Motor neuron (in vitro differentiated cells): Measurements from ENCODE around the gene HMBS. TPM values are rescaled to one million over a fixed set of nuclear protein-coding genes. Genes with fewer than 3 reads are reported as not detected.
A peak's percentile ranks its signal among the peaks of the same experiment; 100 is the strongest.
"Not testable (repeated sequence)": the region's sequence is repeated elsewhere in the genome, so short reads cannot be mapped to it uniquely, and the experiment has no call there.

Experiments
- ATAC-seq, 8 experiments: fragments of 200-7000 bp; cut with Tn5 transposase; replicated peaks in 6 of 8; 2 replicates each; pipeline ENCODE4 v1.8.0; 2021; ENCODE audit warnings: mild to moderate bottlenecking in 8 of 8, moderate library complexity in 8 of 8
- H3K27ac ChIP-seq, 2 donors: fragments of 250-450 bp; sonication (Bioruptor Pico); 2 replicates each; pipeline ENCODE4 v1.9.0; 2021; ENCODE audit warnings: antibody characterized with exemption in 2 of 2, mild to moderate bottlenecking in 2 of 2, moderate library complexity in 1 of 2
- H3K4me1 ChIP-seq, 2 donors: fragments of 250-450 bp; sonication (Bioruptor Pico); replicated peaks in 1 of 2; 2 replicates each; pipeline ENCODE4 v1.6.1; 2021; ENCODE audit warnings: antibody characterized with exemption in 2 of 2, mild to moderate bottlenecking in 2 of 2, moderate library complexity in 1 of 2
- H3K4me3 ChIP-seq, 5 donors: fragments of 250-450 bp; sonication (Bioruptor Pico); 2 replicates each; pipeline ENCODE4 v1.9.0; 2021; ENCODE audit warnings: antibody characterized with exemption in 5 of 5, mild to moderate bottlenecking in 5 of 5, moderate library complexity in 4 of 5
- WGBS, 10 experiments: fragments of 450-650 bp; shearing (Covaris generic); methylation state at CpG; one replicate each; pipeline ENCODE4 v1.0.0; 2022; 5-methylcytosine and 5-hydroxymethylcytosine counted together
- in situ Hi-C, 9 experiments: fragments of 400-800 bp; cut with MboI; loops; one replicate each; pipeline ENCODE4 v1.15.0; 2021; ENCODE audit warnings: low sequenced_read_pairs in 9 of 9, low pct_unique_long_range_greater_than_20kb in 2 of 9; ENCODE audit not compliant: unreplicated experiment in 9 of 9
- total RNA-seq, 8 experiments: library from RNA; unstranded; fragments of 300-600 nt; gene quantifications; 2 replicates each; pipeline versions ENCODE4 v1.2.3 to v1.2.4, GENCODE V29; 2022

Gene HMBS
- total RNA-seq, 8 experiments from 2014 or later = 6.0 to 46.7 (median 16.1) TPM

GRCh38 chr11:119054418-119054817 is 30.3 kb upstream of the HMBS start:
- H3K27ac ChIP-seq = no peak overlapping the region
- no peak overlapping the region for H3K4me3 ChIP-seq
- no peak for ATAC-seq
- peaks cover 12 to 13% of the 10 kb centered on the region in 2 donors for H3K4me1 ChIP-seq
- in situ Hi-C loops = no loop called here
- WGBS, 10 experiments = 90 to 100% (median 100%) methylated on average over 2 to 4 of the region's 10 CpGs; no CpG with 5 or more reads in 7 of the 10 experiments

GRCh38 chr11:119055901-119056300 is 28.8 kb upstream of the HMBS start:
- Histone ChIP-seq H3K4me1 (peaks cover 12 to 13% of the 10 kb centered on the region in 2 donors), H3K27ac (peak overlapping the region in 1 of 2 donors; percentile 87), H3K4me3 (peak overlapping the region; percentile 65 to 91 (median 77))
- WGBS, 10 experiments = 13 to 82% (median 34%) methylated on average over 1 to 6 of the region's 6 CpGs; no CpG with 5 or more reads in 1 of the 10 experiments
- ATAC-seq = no peak
- in situ Hi-C loops = no loop called here

GRCh38 chr11:119056421-119056999 is 28.2 kb upstream of the HMBS start:
- Histone ChIP-seq H3K4me1 (peaks cover 12 to 13% of the 10 kb centered on the region in 2 donors), H3K27ac (peak overlapping the region; percentile 84 to 87), H3K4me3 (peak overlapping the region; percentile 65 to 91 (median 77))
- in situ Hi-C loops = no loop called here
- 0% methylated on average over 1 to 5 of the region's 48 CpGs; no CpG with 5 or more reads in 5 of the 10 experiments for WGBS, 10 experiments
- ATAC-seq = peak; percentile 3 to 17 (median 7)

DNA sequence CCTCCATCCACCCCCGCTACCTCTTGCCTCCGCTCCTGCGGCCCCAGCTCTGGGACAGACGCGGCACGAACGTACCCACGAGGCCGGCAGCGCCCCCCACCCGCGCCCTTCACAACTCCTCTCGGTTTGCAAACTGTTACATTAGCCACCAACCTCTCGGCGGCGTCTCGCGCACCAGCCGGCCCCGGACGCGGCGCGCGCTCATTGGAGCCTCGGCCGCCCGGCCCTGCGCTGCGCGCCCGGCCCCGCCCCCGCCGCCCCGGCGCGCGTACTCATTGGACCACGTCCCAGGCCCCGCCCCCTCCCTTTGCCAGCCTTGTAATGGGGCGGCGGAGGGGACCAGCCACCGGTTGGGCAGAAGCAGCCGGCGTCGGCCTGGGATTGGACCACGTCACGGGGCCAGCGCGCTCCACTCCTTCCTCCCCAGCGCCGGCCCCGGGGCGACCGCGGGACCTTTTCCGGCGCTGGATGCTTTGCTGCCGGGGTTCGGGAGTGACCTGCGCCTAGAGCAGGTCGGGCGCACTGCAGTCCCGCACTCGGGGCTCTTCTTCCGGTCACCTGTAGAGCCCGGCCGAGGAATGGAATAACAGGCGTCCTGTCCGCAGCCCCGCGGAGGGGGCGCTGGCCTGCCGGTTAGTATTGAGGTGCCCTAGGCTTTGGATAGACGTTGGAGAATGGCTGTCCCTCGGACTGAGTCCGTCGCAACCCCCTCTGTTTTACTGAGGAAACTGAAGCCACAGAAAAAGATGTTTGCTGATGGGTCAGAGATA is 27.5 kb upstream of the HMBS start, which contains the start of gene HYOU1:
Gene HYOU1 (minus strand): TSS at position 206 of the 770 bp plus-strand sequence. CDS start 1,045 bp downstream, outside the sequence.
- H3K4me1 ChIP-seq = peaks cover 12 to 13% of the 10 kb centered on the region in 2 donors
- WGBS, 10 experiments = 0 to 9% (median 0%) methylated on average over 3 to 10 of the region's 79 CpGs; no CpG with 5 or more reads in 3 of the 10 experiments
- in situ Hi-C loops = no loop called here
- ATAC-seq = peak; percentile 90 to 96 (median 94)
- peak within 1 kb of the TSS; percentile 84 to 87 for H3K27ac ChIP-seq
- H3K4me3 ChIP-seq = peak within 1 kb of the TSS; percentile 65 to 91 (median 77)

DNA sequence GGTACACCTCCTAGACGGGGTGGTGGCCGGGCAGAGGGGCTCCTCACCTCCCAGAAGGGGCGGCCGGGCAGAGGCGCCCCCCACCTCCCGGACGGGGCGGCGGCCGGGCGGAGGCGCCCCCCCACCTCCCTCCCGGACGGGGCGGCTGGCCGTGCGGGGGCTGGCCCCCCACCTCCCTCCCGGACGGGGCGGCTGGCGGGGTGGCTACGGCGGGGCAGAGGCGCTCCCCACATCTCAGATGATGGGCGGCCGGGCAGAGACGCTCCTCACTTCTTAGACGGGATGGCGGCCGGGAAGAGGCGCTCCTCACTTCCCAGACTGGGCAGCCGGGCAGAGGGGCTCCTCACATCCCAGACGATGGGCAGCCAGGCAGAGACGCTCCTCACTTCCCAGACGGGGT is 25.6 kb upstream of the HMBS start:
- H3K27ac ChIP-seq, ATAC-seq, H3K4me3 ChIP-seq, in situ Hi-C loops: not testable (repeated sequence)
- peaks cover 12 to 13% of the 10 kb centered on the region in 2 donors for H3K4me1 ChIP-seq
- no CpG with 5 or more reads among the region's 35 CpGs for WGBS, 10 experiments

DNA sequence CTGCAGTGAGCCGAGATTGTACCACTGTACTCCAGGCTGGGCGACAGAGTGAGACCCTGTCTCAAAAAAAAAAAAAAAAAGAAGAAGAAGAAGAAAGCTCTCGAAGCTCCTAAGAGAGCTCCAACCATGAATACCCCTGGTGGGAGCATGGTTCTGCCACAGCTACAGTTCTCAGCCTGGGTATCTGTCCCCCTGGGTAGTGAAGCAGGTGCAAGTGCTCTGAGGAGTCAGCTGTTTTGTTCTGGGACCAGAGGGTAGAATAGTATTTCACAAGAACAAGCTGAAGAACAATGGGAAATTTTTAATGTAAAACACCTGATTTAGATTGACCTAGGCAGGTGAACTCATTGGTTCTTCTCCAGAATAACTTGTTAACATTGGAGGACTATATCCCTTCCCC is 23.4 kb upstream of the HMBS start:
- H3K4me1 ChIP-seq = peaks cover 5 to 6% of the 10 kb centered on the region in 2 donors
- WGBS, 10 experiments = 60 to 100% (median 95%) methylated on average over 1 to 3 of the region's 3 CpGs; no CpG with 5 or more reads in 6 of the 10 experiments
- H3K27ac ChIP-seq = no peak overlapping the region
- ATAC-seq = no peak
- in situ Hi-C loops = no loop called here
- H3K4me3 ChIP-seq = no peak overlapping the region

GRCh38 chr11:119062779-119063178 is 21.9 kb upstream of the HMBS start:
- peak in 2 of 8 experiments; percentile 13 to 14 for ATAC-seq
- in situ Hi-C loops = no loop called here
- Histone ChIP-seq H3K4me3 (no peak overlapping the region), H3K4me1 (peaks cover 6 to 10% of the 10 kb centered on the region in 2 donors), H3K27ac (no peak overlapping the region)
- WGBS, 10 experiments = 31 to 100% (median 67%) methylated on average over 1 to 5 of the region's 5 CpGs; no CpG with 5 or more reads in 5 of the 10 experiments

GRCh38 chr11:119065369-119065768 is 19.3 kb upstream of the HMBS start:
- Histone ChIP-seq H3K4me3 (no peak overlapping the region), H3K4me1 (peaks cover 6 to 9% of the 10 kb centered on the region in 2 donors), H3K27ac (no peak overlapping the region)
- ATAC-seq = no peak
- WGBS, 10 experiments = 0 to 100% (median 58%) methylated on average over 1 to 4 of the region's 4 CpGs; no CpG with 5 or more reads in 3 of the 10 experiments
- in situ Hi-C loops = no loop called here

DNA sequence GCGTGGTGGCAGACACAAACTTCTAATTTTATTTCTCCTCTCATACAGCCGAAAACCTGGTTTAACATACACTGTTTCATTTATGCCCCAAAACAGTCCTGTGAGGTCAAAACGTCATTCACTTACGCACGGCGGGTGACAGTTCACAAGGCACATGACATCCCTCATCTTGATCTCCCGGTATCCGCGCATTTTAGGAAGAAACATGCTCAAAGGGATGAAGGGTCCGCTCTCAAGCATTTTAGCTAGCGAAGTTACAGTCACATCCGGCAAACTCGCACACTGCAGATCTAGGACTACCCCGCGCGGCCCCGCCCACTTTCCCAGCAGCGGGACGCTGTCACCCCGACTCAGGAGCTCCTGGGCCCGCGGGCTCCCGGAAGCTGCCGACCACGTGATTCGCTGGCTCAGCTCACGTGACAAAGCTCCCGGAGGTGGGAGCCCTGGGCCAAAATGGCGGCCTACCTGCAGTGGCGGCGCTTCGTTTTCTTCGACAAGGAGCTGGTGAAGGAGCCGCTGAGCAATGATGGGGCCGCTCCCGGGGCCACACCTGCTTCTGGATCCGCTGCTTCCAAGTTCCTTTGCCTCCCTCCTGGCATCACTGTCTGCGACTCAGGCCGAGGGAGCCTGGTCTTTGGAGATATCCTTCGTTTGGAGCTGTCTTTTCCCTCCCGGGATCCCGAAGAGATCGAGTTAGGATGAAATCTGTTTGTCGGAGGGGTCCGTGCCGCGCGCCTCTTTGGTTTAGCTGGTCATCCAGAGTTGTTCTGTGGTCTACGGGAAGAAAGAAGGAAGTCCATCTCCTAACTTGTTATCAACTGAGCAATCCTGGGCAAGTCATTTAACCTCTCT is 17.1 kb upstream of the HMBS start, which contains the start of gene VPS11:
Gene VPS11 (plus strand): TSS at position 448 of the 852 bp plus-strand sequence. CDS start 6 bp downstream, at position 454.
- peak; percentile 92 to 100 (median 99) for ATAC-seq
- in situ Hi-C loops = no loop called here
- 0 to 7% (median 0%) methylated on average over 2 to 35 of the region's 49 CpGs; no CpG with 5 or more reads in 2 of the 10 experiments for WGBS, 10 experiments
- Histone ChIP-seq H3K4me3 (peak within 1 kb of the TSS; percentile 67 to 82 (median 73)), H3K27ac (peak within 1 kb of the TSS; percentile 50 to 78), H3K4me1 (peaks cover 6 to 9% of the 10 kb centered on the region in 2 donors)

- WGBS, 10 experiments = 87 to 100% (median 100%) methylated on average over 1 to 9 of the region's 11 CpGs; no CpG with 5 or more reads in 3 of the 10 experiments
- Histone ChIP-seq H3K4me1 (no peaks in the 10 kb centered on the region), H3K4me3 (no peak overlapping the region), H3K27ac (no peak overlapping the region)
- in situ Hi-C loops = no loop called here
- no peak for ATAC-seq
Observed at GRCh38 chr11:119077839-119078238, 6.8 kb upstream of the HMBS start.

DNA sequence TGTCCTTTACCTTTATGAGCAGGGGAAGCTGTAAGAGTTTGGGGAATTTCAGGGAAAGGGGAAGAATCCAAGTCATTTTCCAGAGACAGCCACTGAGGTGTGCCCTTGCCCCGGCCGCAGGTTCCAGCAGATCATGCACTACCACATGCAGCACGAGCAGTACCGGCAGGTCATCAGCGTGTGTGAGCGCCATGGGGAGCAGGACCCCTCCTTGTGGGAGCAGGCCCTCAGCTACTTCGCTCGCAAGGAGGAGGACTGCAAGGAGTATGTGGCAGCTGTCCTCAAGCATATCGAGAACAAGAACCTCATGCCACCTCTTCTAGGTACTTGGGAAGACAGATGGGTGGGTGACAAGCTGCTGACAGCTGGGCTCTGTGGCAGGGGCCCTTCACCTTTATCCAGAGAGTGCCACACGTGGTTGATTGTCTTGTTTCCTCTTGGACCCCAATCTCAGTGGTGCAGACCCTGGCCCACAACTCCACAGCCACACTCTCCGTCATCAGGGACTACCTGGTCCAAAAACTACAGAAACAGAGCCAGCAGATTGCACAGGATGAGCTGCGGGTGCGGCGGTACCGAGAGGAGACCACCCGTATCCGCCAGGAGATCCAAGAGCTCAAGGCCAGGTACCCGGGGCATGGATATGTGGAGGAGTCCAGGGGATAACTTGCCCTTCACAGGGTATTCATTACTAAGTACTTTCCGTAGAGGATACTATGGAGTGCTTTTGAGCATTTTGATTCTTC is 5.8 kb upstream of the HMBS start:
- H3K4me1 ChIP-seq = no peaks in the 10 kb centered on the region
- 87 to 100% (median 99%) methylated on average over 1 to 7 of the region's 19 CpGs; no CpG with 5 or more reads in 4 of the 10 experiments for WGBS, 10 experiments
- no peak overlapping the region for H3K27ac ChIP-seq
- no peak overlapping the region for H3K4me3 ChIP-seq
- ATAC-seq = no peak
- in situ Hi-C loops = no loop called here
